ENCODE measurements around the gene CBX7. TPM values are rescaled to one million over a fixed set of nuclear protein-coding genes. Genes with fewer than 3 reads are reported as not detected.

The CBX7 gene
- polyA plus RNA-seq, 2 of the 4 experiments (the other 2 are of a cell fraction), result 0.79 to 2.5 TPM

DNA sequence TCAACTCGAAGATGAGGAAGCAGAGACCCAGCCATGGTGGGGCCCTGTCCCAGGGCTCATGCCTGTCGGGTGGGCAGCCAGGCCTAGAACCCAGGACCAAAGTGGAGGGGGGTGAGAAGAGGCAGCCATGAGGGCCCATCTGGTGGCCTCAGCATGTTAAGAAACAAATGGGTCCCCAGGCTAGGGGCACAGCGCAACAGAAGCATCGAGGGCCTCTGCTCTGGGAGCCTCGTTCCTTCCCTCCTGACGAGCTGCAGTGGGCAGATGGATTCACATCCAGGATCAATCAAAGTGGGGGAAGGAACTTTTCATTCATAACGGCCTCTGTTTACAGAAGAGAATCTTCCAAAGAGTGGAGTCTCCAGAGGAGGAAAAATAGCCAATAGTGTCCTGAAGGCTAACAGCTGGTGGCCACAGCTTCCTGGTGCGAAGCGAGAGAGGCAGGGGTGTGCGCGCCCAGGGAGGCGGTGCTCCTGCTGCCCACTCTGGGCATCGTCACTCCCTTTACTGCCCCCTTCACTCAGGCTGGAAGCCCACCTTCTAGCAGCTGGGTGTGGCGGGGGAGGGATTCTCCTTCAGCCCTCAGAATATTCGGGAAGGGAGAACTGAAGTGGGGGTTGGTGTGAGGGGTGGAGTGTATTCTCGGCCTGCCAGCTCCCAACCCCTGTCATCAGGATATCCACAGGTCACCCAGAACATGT lies 4.3 kb downstream of the CBX7 start:
- POLR2A ChIA-PET, result no interaction called here
- Histone ChIP-seq H3K4me2 (no peak overlapping the region), H3K4me1 (peaks cover 17% of the 10 kb centered on the region; the same call in 2 of the 3 replicates), H3K27ac (no peak overlapping the region), H3K9me3 (no peaks in the 10 kb centered on the region), H3K4me3 (no peak overlapping the region)
- CTCF ChIA-PET, result interaction anchor here (1.0 to 2.9 kb wide), 4 partner anchors 13 to 224 kb away, joined by 3 to 13 read pairs (median 3); no protein-coding TSS in a partner anchor
- DNase-seq (ENCODE audit: low read depth in 1 of 2, low spot score in 1 of 2), result no peak
- ATAC-seq, result no peak
- no peak for TF ChIP-seq MAZ (IDR thresholded peaks at IDR 0.05; ENCODE audit: borderline replicate concordance, low read depth, low read length)
- TF ChIP-seq, protein P1, sequence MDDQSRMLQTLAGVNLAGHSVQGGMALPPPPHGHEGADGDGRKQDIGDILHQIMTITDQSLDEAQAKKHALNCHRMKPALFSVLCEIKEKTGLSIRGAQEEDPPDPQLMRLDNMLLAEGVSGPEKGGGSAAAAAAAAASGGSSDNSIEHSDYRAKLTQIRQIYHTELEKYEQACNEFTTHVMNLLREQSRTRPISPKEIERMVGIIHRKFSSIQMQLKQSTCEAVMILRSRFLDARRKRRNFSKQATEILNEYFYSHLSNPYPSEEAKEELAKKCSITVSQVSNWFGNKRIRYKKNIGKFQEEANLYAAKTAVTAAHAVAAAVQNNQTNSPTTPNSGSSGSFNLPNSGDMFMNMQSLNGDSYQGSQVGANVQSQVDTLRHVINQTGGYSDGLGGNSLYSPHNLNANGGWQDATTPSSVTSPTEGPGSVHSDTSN (IDR thresholded peaks at IDR 0.05), result no peak
- TF ChIP-seq RCOR1 (IDR thresholded peaks at IDR 0.05; ENCODE audit: low read depth, low read length), result no peak
- TF ChIP-seq POLR2AphosphoS2 (conservative IDR thresholded peaks at IDR 0.05; ENCODE audit: low read length), result no peak
- no peak for TF ChIP-seq HOXA7 (CRISPR knock-in tag; IDR thresholded peaks at IDR 0.05)
- 85% methylated on average over 16 of the region's 16 CpGs for WGBS (ENCODE audit: missing lambda C conversion rate)
- FAIRE-seq, result no peak

DNA sequence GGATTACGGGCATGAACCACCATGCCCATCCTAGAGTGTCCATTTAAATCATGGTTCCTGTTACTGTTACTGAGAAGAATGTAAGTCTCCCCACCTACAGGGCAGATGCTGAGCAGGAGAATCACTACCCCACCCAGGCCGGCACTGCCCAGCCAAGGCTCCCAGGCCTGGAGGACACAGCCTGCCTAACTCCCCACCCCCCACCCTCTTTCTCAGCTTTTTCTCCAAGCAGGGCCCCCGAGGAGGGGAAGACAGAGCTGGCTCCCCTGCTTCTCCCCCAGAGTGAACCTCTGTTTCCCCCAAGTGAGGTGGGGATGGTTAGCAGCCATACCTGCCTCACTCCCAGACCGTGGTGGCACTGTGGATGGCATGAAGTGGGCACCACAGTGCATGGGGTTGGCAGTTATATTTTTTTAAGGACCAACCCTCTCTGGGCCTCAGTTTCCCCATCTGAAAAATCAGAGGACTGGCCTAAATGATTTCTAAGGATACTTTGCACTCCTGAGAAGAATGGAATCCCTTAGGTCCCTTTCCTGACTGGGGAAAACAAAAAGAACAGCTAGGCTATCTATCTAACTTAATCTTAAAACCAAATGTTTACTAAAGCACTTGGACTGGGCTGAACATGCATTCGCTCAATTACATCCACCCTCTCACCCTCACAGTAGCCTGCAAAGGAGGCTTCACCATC lies 5.0 kb downstream of the CBX7 start:
- no peaks in the 10 kb centered on the region for H3K9me3 ChIP-seq
- no peak for FAIRE-seq
- TF ChIP-seq RNF2 (IDR thresholded peaks at IDR 0.05; ENCODE audit: borderline replicate concordance, low read depth) (no peak), GATA3 (IDR thresholded peaks at IDR 0.05; ENCODE audit: borderline replicate concordance) (no peak), SMC3 (IDR thresholded peaks at IDR 0.05) (no peak), CHD4 (IDR thresholded peaks at IDR 0.05; ENCODE audit: borderline replicate concordance) (no peak), EHMT2 (IDR thresholded peaks at IDR 0.05; ENCODE audit: low read depth) (no peak), ESRRA (IDR thresholded peaks at IDR 0.05; ENCODE audit: borderline replicate concordance, low read length) (no peak), TFCP2L1 (CRISPR knock-in tag; IDR thresholded peaks at IDR 0.05) (no peak), HDAC2 (IDR thresholded peaks at IDR 0.05) (no peak)
- TF ChIP-seq, protein P2, sequence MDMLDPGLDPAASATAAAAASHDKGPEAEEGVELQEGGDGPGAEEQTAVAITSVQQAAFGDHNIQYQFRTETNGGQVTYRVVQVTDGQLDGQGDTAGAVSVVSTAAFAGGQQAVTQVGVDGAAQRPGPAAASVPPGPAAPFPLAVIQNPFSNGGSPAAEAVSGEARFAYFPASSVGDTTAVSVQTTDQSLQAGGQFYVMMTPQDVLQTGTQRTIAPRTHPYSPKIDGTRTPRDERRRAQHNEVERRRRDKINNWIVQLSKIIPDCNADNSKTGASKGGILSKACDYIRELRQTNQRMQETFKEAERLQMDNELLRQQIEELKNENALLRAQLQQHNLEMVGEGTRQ (IDR thresholded peaks at IDR 0.05), result no peak
- TF ChIP-seq, protein P3, sequence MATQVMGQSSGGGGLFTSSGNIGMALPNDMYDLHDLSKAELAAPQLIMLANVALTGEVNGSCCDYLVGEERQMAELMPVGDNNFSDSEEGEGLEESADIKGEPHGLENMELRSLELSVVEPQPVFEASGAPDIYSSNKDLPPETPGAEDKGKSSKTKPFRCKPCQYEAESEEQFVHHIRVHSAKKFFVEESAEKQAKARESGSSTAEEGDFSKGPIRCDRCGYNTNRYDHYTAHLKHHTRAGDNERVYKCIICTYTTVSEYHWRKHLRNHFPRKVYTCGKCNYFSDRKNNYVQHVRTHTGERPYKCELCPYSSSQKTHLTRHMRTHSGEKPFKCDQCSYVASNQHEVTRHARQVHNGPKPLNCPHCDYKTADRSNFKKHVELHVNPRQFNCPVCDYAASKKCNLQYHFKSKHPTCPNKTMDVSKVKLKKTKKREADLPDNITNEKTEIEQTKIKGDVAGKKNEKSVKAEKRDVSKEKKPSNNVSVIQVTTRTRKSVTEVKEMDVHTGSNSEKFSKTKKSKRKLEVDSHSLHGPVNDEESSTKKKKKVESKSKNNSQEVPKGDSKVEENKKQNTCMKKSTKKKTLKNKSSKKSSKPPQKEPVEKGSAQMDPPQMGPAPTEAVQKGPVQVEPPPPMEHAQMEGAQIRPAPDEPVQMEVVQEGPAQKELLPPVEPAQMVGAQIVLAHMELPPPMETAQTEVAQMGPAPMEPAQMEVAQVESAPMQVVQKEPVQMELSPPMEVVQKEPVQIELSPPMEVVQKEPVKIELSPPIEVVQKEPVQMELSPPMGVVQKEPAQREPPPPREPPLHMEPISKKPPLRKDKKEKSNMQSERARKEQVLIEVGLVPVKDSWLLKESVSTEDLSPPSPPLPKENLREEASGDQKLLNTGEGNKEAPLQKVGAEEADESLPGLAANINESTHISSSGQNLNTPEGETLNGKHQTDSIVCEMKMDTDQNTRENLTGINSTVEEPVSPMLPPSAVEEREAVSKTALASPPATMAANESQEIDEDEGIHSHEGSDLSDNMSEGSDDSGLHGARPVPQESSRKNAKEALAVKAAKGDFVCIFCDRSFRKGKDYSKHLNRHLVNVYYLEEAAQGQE (IDR thresholded peaks at IDR 0.05), result no peak
- TF ChIP-seq, protein P4, sequence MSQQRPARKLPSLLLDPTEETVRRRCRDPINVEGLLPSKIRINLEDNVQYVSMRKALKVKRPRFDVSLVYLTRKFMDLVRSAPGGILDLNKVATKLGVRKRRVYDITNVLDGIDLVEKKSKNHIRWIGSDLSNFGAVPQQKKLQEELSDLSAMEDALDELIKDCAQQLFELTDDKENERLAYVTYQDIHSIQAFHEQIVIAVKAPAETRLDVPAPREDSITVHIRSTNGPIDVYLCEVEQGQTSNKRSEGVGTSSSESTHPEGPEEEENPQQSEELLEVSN (IDR thresholded peaks at IDR 0.05; ENCODE audit: borderline replicate concordance, low read depth), result no peak
- DNase-seq (ENCODE audit: low read depth in 1 of 2, low spot score in 1 of 2), result no peak
- 90% methylated on average over 4 of the region's 5 CpGs for WGBS (ENCODE audit: missing lambda C conversion rate)
- POLR2A ChIA-PET, result no interaction called here
- H3K4me1 ChIP-seq, result peaks cover 16% of the 10 kb centered on the region; the same call in 2 of the 3 replicates
- H3K4me2 ChIP-seq, result no peak overlapping the region
- no peak for ATAC-seq
- no peak overlapping the region for H3K4me3 ChIP-seq
- no peak overlapping the region for H3K27ac ChIP-seq
- CTCF ChIA-PET, result interaction anchor here (1.1 to 2.9 kb wide), 4 partner anchors 12 to 223 kb away, joined by 3 to 13 read pairs (median 3); no protein-coding TSS in a partner anchor
